Stimulated activated CD4-positive, alpha-beta T cell treated with anti-CD3 and anti-CD28 coated beads, Interleukin-4, amount 100 ng/mL, for 1 hour (primary cell): ENCODE results near the gene ROCK2.

Experiments
- DNase-seq: peaks from one replicate; pipeline ENCODE4 v3.0.0-alpha.2; 2020

The ROCK2 gene

DNA sequence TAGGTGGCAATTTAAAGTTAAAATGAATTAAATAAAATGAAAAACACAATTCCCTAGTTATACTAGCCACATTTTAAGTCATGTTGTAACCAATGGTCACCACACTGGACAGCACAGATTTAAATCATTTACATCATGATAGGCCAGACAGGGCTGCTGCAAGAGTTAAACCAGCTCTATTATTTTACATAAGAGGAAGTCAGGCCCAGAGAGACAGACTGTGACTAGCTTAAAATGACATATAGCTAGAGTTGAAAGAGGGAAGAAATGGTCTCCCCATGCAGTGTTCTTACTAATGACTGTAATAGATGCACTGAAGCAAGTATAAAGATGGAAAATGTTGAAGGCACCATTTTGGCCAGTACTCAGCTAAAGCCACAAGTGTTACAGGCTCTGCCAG is 119.5 kb downstream of the ROCK2 start:
- DNase-seq = no peak

DNA sequence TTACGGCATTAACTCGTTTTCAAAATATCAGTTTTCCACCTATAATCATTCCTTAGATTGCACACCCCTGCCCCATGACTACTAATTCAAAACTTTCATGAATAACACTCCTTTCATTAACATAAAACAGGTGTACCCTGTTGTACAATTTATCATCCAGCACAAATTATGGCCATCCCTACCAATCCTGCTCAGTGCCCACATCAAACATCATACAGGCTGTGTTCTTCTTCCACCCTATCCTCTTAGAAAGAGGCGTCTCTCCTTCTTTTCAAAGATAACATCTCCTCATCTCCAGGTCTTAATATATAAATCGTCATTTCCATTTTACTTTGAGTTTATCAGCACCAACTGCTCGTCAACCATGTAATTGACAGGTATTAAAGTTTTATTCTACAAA is 121.6 kb downstream of the ROCK2 start:
- DNase-seq = no peak

DNA sequence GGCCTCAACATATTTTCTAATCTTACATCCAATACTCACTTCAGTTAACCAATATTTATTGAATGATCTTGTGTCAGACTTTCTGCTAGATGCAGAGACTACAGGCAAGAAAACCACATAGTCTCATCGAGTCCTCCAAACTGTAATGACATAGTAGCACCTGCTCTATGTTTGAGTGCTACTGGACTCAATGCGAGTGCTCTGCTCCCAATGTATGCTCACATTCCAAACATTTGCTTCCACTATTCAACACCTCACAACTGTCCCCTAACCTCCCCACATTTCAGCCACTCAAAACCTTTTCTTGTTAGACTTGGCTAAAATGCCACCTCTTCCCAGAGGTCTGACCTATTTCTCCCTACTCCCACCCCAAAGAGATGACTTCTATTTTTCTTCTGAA is 124.0 kb downstream of the ROCK2 start:
- no peak for DNase-seq

DNA sequence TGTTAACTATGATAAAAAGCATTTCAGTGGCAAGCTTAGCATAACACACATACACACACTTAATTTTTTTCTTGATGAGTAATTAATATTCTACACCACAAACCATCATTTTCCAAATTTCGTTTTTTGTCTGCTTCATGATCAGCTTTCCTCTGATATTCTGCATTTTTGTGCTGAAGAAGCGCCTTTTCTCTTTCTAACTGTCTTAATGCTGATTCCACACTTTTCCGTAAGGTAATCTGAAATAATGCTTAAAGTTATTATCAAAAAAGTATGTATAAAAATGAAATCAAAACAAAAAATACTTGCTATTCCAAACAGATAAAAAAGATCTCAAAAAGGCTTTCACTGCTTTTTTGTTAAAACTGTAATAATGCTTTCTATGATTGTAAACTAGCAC is 129.0 kb downstream of the ROCK2 start:
- no peak for DNase-seq

DNA sequence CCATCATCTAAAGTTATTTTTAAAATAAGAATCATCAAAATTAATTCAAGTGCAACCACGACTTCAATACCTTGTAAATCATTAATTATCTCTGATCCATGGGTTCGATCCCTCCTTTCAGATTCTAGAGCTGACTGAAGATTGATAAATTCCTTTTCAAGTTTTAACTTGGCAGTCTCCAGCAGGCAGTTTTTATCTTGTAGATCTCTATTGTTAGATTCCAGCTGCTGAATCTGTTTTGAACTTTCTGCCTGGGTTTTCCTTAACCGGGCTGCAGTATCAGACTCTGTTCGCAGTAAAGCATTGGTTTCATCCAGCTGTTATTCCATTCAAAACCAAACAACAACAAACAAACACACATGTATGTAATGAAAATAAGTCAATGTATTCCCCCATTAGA is 129.7 kb downstream of the ROCK2 start:
- DNase-seq = no peak

DNA sequence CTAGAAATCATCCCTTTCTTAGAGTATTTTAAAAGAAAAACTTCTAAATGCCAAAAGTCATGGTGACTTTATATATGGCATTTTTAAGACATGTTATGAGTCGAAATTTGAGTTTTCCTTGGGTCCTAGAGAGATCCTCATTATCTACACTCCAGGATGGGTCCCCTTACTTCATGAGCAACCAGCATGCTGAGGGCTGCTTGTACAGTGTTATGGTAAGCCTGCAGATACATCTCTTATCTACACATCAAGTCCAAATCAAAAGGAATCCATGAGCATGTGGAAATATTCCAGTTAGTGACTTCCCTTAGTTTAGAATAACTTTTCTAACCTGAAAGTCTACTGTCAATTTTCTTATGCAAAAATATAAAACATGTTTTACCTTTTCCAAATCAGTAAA is 130.5 kb downstream of the ROCK2 start:
- no peak for DNase-seq

DNA sequence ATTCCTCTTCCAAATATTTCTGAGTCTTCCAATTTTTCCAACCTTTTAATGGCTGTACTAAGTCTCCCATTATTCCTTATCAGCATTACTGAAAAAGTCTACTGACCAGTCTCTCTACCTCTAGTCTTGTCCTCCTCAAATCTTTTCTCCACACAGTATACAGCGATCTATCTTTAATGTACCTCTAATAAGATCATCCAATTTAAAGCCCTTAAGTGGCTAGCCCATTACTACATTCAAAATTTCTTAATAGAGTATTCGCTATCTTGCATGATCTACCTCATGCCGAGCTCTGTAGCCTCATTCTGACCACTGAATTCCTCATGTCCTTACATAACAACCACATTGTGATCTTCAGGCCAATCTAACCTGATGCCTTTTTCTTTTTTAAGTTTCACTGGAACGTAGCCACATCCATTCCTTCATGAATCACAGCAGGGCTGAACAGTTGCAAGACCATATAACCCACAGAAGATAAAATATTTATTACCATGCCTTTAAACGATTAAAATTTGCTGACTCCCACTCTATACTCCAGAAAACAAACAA is 131.3 kb downstream of the ROCK2 start:
- no peak for DNase-seq

DNA sequence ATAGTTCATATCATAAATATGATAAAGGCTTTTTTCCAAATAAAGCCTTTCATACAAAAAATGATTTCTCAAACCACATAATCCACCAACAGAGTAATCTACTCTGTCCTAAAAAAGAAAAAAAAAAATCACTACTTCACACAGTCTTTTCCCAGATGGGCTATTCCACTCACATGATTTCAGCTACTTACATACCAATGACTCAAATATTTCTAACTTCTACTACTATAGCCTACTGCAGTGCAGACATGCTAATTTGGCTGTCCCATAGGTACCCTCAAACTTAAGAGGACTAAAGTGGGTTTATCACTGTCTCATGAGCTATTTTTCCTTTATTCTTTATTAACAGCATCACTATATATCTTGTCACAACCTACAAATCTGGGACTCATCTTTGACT is 131.8 kb downstream of the ROCK2 start:
- no peak for DNase-seq

DNA sequence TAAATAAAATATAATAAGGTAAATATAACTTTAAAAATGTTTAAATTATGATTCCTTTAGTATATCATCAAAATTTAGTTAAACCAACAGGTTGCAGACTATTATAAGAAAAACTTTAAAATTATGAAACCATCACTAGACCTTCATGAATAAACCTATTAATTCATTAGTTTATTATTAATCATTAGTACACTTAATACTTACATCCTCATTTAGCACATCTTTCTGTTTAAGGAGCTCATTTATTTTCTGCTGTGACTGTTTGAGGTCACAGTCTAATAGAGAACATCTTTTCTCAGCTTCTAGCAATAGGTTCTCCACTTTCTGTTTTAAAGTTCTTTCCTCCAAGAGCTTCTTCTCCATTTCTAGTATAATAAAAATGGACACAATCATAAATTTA is 136.4 kb downstream of the ROCK2 start:
- no peak for DNase-seq

DNA sequence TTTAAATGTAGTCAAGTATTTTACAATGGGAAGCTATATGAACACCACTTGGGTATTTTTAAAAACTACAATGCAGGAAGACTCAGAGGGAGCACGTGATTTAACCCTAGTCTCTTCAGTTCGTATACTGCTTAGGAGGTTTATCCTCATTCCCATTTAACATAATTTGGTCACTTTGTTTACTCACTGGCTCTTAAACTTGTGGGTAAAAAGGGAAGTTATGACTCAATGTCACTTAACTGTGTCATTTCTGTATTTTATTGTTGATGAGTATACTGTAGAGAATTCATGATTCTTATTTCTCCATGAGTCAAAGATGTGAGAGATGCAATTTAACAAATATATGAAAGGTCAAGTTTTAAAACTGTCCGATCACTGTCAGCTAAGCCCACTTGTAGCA is 141.0 kb downstream of the ROCK2 start:
- DNase-seq = no peak

DNA sequence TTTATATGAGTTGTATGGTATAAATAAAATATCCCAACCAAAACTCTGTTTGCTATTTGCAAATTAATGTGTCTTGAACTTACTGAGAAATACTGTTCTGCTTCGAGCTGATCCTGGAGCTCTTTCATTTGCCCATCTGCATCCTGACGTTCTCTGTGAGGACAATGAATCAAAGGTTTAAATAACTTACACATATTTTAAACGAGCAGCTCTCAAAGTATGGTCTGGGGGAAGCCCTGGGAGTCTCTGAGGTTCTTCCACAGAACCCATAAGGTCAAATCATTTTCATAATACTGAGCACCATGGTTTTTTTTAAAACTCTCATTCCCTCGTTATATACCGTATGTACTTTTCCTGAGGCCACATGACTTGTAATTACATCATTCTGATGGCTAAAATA is 142.5 kb downstream of the ROCK2 start:
- DNase-seq = no peak

DNA sequence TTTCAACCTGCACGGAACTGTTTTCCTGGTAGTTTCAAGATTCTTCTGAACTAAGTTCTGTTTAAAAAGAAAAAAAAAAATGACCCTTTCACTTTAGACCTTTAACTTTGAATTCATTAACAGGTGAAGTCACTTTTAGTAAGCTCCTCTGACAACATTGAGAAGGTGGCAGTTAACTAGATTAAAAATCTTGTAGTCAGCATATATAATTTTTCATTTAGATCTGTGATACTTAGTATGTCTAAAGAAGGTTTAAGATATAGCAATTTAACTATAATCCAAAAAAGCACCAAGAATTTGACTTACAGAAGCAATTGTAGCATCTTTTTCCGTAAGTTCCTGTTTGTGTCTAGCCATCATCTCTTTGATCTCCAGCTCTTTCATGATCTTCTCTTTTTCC is 143.8 kb downstream of the ROCK2 start:
- DNase-seq = no peak

DNA sequence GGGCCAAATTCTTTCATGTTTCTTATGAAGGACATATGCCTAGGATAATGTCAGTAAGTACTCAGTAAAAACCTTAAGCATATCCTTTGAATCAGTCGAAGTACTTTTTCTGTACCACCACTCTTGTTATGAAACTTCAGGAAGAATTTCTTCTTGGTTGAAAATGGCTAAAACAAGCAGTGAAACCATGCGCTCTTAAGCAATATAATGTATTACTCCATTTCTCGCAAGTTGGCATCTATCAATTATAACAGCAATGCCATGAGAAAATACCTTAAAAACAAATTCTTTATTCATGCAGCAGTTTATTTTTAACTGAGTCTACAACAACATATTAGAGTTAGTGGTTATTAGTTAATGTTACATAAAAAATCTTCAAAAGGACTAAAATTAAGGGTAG is 148.2 kb downstream of the ROCK2 start:
- no peak for DNase-seq

DNA sequence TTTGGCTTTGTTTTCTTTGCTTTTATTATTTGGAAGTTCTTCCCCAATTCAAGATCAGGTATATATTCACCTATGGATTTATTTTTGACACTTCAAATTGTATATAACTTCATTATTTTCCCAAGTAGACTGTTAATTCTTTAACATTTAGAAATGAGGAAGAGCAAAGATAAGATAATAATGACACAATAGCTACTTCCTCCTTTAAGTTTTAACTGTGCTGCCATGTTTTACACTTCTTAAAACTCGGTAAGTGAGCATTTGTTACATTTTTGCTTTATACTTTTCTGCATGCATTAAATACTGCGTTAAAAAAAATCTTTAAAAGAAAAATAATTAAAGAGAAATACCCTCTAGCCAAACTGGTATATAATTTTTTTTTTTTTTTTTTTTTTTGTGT is 156.7 kb downstream of the ROCK2 start:
- DNase-seq = no peak

DNA sequence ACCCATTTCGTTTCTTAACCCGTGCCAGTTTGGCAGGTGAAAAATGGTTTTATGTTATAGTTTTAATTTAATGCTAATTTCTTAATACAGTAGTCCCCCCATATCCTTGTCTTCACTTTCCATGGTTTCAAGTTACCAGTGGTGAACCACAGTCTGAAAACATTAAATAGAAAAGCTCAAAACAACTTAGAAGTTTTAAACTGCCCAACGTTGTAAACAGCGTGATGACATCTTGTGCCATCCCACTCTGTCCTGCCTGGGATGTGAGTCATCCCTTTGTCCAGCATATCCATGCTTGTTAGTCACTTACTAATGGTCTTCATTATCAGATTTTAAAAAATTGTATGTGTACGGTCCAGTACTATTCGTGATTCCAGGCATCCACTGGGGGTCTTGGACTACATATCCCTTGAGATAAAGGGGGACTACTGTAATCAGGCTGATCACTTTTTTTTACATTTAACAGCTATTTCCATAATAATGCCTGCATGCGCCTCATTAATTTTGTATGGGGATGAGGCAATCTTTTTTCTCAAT is 157.3 kb downstream of the ROCK2 start:
- no peak for DNase-seq

DNA sequence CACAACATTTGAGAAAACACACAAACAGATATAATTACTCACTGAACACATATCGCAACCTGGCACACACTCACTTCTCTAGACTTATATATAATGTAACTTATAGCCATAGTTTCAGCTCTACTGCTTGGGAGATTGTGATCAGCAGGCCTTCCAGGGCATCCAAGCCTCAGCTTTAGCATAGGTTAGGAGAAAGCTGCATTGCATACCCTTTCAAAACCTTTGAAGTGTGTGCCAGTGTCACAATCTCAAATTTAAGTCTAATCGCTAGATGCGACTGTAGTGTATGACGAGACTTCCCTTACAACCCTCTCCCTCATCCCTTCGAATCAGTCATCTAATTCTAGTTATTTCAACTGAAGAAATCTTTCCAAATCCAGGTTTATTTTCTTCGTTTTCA is 158.3 kb downstream of the ROCK2 start:
- no peak for DNase-seq

DNA sequence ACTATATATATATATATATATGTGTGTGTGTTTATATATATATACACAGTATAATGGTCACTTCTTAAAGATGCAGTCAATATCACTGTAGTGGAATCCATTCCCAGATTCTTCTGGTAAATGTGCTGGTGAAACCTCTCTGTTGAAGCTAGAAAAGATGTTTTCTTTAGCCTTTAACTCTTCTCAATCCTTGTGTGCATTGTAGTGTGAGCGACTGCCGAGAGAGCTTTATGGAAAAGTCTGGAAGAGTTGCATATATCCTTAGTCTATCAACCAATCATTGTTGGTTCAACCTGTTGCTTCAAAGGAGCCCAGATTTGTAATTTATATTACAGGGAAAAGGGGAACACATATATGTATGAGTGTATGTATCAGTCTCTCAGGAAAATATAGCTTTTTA is 161.5 kb downstream of the ROCK2 start:
- DNase-seq = no peak

DNA sequence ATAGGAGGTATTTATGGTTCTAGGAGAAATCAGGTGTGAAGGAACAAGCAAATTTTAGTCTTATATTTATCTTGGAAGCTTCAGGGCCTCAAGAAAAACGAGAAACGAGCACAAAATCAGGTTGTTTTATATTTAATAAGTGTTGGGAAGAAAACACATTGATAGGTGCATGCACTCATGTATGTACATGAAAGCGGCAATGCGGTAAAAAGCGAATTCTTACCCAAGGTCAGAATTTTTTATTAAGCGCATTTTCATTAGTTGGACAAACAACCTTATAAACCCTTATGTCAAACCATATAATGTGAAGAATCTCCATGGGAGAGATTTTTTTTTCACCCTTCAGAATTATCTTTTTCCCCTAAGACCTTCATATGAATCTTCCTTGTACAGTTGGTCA is 163.8 kb downstream of the ROCK2 start:
- no peak for DNase-seq

DNA sequence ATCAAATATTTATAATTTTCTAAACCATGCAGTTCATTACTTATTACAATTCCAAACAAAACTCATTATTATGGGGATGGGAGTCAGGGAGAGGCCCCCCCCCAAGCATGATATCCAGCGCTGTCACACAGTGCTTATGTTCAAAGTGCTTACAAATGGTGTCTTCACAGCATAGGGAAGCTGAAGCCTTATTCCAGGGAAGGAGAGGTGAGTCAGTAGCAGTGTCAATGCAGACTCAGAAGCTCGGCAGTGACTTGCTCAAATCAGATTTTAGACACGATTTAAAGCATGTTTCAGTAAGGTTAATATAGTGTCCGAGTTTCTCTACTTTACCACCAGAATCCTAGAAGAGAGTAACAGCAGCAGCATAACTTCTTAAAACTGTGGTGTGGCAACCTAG is 164.5 kb downstream of the ROCK2 start:
- DNase-seq = no peak

DNA sequence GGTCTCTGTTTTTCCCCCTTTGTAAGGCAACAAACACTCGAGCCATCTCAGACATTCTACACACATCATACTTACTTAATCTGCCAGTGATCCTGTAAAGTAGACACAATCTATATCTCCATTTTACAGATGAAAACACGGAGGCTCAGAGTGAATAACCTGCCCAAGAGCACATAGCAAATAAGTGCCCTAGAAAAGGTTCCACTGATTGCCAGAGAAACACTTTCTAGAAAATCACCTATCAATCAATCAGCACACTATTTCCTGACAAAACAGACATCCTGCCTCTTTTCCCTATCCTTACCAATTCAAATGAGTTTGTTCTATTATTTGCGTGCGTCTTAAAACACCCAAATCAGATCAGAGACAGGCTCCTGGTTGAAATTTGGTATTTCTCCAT is 165.2 kb downstream of the ROCK2 start:
- no peak for DNase-seq

DNA sequence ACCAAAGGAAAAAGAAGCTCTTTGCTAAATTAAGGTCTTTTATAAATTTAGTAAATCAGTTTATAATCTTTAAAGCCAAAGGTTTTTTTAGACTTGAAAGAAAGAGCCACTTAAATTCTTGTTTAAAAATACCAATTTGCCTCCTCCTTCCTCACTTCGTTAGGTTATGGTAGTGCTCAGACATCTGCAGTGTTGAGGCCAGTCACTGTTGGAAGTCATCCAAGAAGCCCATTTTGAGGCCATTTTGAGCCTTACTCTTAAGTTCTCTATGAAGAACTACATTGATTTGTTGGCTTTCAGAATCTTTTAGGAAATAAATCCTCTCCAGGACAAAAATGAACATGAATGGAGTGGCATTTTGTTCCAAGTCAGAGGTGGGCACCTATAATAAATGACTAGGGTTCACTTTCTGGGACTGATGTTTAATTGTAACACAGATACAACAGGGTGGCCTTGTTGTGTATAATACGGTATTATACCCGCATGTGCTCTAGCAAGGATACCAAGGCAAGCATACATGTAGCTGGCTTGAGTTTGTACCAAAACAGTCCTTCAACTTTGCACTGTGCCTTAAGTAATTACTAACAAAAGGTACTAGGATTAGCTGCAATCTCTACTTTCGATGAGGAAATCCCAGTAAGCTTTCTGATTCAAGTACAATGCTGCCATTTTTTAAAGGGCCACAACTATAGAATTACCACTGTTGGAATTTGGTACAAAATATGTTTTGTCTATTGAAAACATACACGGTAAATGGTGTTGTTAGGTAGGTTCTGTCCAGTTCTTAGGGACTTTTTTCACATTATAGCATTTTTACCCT is 166.4 kb downstream of the ROCK2 start:
- DNase-seq = no peak

DNA sequence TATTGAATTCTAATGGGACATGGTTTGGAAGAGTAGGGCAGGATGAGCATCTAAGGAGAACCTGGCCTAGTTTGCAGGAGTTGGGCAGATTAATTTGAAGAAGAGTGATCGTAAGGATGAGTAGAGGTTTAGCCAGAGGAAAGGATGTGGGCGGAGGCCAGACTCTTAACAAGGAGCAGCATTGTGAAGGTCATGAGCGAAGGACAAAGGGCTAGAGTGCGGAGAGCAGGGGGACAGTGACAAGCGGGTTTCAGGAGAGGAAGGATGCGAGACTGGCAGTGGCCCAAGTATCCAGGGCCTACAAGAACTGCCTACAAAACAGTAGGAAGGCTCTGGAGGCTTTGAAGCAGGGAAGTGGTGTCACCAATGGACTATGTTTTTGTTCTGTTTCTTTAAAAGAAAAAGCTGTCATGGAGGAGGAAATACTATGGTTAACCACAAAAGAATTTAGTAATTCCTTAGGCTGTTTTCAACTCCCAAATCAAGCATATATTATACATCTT is 169.1 kb downstream of the ROCK2 start:
- no peak for DNase-seq

DNA sequence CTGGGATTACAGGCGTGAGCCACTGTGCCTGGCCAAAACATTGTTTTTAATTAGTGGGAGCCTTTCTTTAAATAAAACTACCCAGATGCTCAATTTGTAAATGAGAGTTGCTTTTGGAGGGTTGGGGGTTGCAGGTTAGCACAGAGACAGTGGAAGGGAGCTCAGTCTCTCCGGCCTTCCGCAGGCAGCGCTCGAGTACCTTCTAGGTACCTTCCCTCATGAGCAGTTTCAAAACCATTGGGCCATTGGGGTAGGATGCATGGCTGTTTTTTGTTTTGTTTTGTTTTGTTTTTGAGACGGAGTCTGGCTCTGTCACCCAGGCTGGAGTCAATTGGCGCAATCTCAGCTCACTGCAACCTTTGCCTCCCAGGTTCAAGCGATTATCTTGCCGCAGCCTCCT is 170.2 kb downstream of the ROCK2 start:
- no peak for DNase-seq

DNA sequence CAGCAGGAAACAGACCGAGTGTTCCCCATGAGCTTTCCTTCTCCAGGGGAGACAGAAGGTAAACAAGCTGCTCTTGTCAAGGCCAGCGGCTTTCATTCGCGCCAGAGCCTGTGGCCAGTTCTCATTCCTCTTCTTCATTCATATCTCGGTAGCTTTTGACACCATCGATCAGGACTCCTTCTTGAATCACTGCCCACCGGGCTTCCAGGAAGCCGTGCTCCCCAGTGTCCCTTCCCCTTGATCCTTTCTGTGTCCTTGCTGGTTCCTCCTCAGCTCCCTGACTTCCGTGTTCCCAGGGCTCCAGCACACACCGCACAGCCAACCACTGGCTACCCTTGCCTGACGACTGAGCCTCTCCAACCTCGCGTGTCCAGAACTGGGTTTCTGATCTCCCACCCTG is 175.1 kb downstream of the ROCK2 start:
- no peak for DNase-seq

DNA sequence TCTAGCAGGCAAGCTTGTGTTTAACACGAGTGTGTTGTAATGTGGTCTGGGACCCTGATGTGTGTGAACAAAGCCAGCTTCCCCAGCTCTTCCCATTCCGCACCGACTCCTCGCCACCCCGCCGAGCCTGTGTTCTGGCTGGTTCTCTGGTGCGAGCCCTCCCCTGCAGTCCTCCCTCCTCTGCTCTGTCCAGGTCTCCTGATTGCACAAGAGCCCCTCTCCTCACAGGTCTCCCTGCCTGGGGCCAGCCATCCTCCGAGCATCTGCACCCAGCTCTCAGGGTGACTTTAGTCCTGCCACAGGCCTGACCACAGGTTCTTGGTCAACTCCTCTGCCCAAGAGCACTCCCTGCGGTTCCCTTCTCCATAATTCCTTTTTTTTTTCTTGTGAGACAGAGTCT is 175.9 kb downstream of the ROCK2 start:
- DNase-seq = no peak
